A549 treated with AZD9567 at 1 μM for 4 hours (cell line): ENCODE results near the gene TMUB2. TPM values are rescaled to one million over a fixed set of nuclear protein-coding genes. Genes with fewer than 3 reads are reported as not detected.

ENCODE experiments used
- total RNA-seq: library from RNA; stranded (reverse); fragments of 200-300 nt; extraction: Qiagen RNA extraction; gene quantifications from 5 replicates; pipeline ENCODE4 v1.2.3, GENCODE V29; 2022; ENCODE audit not compliant: insufficient read depth

The TMUB2 gene
- total RNA-seq = 20.8 to 39.2 TPM (median 39.2 TPM) in 5 replicates

DNA sequence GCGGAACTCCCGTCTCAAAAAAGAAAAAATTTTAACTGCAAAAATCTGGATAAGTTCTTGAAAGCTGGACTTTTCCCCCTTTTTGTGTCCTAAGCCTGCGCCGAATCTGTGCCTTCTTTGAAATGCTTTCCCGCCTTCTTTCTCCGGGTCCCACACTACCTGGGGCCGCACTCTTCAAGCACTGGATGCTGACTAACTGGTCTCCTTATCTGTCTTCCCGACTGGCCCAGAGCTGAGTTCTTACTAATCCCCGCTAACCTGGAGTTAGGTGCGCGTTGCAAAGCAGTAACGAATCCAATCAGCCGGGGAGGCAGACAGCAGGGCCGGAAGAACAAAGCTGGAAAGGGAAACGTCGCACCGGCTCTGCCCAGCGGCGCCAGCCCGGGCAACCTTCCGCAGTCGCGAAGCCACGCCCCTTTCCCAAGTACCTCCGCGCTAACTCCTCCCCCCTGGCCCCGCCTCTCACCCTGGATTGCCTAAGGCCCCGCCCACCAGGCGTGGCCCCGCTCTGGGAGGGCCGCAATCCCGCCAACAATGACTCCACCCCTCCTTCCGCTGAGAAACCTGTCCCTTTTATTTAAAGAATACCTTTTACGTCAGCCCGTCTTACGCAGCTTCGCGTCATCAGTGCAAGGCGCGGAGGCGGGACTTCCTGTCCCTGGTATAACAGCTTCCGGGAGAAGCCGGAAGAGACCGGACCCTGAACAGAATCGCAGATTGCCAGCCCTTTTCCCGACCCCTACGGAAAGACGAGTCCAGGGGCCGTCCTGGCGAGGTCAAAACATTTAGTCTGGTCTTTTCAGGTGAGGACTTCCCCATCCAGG is at the start of gene TMUB2:
Gene TMUB2, plus strand, starts transcription at position 666 of the 824 bp plus-strand sequence. CDS start 737 bp downstream, outside the sequence.

DNA sequence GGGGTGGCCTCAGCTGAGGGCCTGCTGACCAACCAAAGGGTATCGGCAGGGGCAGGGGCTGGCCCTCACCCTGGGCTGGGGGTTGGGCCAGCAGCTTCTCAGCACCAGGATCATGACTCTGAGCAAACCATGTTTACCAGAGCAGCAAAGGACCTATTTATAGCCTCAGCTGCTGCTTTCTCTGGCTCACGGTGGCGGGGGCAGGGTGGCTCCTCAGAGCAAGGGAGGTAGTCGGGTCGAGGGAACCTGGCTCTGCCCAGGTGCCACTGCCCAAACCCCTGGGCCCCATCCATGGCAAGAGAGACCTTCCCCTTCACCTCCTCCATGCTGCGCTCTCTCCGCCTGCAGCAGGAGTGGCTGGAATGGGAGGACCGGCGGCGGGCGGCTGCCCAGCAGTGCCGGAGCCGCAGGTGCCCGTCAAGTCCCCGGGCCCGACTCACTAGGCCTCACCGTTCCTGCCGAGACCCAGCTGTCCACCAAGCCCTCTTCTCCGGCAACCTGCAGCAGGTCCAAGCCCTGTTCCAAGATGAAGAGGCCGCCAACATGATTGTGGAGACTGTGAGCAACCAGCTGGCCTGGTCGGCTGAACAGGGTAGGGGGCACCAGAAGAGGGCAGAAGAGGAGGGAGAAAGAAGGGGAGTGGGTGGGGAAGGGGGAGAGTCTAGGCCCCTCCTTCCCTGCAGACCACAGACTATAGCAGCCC is 16.1 kb upstream of the TMUB2 start, which contains the start of gene ASB16:
Gene ASB16, plus strand, starts transcription at position 206 of the 703 bp plus-strand sequence. Its CDS starts 86 bp downstream, at position 292.

DNA sequence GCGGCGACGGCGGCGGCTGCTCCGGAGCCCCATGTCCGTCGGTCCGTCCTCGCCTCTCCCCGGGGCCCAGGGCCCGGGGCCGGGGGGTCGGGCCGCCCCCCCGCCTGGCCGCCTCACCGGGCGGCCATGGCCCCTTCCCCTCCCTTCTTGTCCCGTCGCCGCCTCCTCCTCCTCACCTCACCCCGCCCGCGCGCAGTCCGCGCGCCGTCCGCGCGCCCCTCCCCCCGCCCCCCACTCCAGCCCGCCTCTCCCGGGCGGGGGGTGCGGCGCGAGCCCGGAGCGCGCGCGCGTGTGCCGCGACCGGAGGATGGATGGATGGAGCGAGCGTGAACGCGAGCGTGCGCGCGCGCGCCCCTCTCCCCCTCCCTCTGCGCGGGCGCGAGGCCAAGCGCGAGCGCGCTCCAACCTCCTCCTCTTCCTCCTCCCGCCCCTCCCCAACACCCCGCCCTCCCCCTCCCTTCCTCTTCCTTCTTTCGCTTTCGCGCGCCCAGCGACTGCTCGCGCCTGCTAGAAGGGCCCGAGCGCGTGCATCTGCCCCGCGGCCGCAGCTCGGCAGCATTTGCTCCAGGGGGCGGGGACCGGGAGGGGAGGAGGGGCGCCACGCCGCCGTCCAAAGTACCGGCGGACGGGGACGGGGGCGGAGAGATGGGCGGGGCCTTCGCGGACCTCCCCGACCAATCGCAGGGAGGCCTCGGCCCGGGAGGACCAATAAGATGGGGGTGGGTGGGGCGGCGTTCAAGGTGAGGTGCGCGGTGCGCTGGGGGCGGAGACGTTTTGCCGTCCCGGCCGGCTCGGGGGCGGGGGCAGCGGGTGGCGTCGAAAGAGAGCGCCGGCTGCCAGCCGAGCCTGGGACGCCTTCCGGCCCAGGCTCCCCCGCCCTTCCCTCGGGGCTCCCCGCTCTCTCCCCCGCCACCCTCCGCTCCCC is 13.0 kb downstream of the TMUB2 start, which contains the start of gene ATXN7L3:
Gene ATXN7L3, minus strand, starts transcription at position 332 of the 925 bp plus-strand sequence. CDS start 1,814 bp downstream, outside the sequence.

DNA sequence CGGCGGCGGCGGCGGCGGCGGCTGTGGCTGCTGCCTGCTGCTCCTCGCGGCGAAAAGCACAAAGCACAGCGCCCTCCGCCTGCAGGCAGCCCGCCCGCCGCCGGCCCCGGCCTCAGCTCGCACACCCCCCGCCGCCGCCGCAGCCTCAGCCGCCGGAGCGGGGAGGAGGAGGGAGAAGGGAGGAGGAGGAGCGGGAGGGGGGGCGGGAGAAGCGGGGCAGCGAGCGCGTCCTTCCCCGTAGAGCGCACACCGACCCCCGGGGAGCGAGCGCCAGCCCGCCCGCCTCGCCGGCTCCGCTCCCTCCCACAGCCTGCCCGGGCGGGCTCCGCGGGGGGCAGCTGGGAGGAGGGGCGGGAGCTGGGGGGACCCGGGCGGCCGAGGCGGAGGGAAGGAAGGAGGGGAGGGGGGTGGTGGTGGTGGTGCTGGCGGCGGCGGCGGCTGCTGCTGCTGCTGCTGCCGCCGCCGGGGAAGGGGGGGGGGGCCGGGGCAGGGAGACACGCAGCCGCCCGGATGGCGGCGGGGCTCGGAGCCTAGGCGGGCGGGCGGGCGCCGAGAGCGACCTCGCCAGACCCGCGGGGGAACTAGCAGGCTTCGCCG is 32.9 kb downstream of the TMUB2 start, which contains the start of gene UBTF:
Gene UBTF, minus strand, starts transcription at position 60 of the 597 bp plus-strand sequence. CDS start 1,446 bp downstream, outside the sequence.

Other genes starting within 250 kb of the TMUB2 start
- 0.23 TPM in 1 of 5 replicates, not detected in the others for gene PPY, start 244.5 kb upstream of the TMUB2 start, total RNA-seq
- 0.22 TPM in 1 of 5 replicates, not detected in the others for gene PYY, start 233.0 kb upstream of the TMUB2 start, total RNA-seq
- 0.96 to 1.2 TPM (median 1.2 TPM) in 4 of 5 replicates, not detected in the other for gene NAGS, start 182.3 kb upstream of the TMUB2 start, total RNA-seq
- gene TMEM101, start 172.0 kb upstream of the TMUB2 start, total RNA-seq = 24.9 to 30.6 TPM (median 29.1 TPM) in 5 replicates
- 49.5 to 64.1 TPM (median 51.2 TPM) in 5 replicates for gene LSM12, start 120.3 kb upstream of the TMUB2 start, total RNA-seq
- gene G6PC3, start 116.2 kb upstream of the TMUB2 start, total RNA-seq = 98.7 to 176 TPM (median 164 TPM) in 5 replicates
- gene HDAC5, start 63.3 kb upstream of the TMUB2 start, total RNA-seq = 13.0 to 16.7 TPM (median 15.6 TPM) in 5 replicates
- gene HROB, start 45.0 kb upstream of the TMUB2 start, total RNA-seq = 9.4 to 12.1 TPM (median 9.6 TPM) in 5 replicates
- 0.08 to 0.19 TPM (median 0.14 TPM) in 4 of 5 replicates, not detected in the other for gene ASB16, start 16.3 kb upstream of the TMUB2 start, total RNA-seq
- gene ATXN7L3, start 12.9 kb downstream of the TMUB2 start, total RNA-seq = 54.2 to 68.0 TPM (median 63.3 TPM) in 5 replicates
- gene UBTF, start 32.7 kb downstream of the TMUB2 start, total RNA-seq = 73.6 to 88.8 TPM (median 86.3 TPM) in 5 replicates
- gene SLC4A1, start 81.2 kb downstream of the TMUB2 start, total RNA-seq = not detected in 5 replicates
- gene RUNDC3A, start 121.6 kb downstream of the TMUB2 start, total RNA-seq = 0.49 to 0.78 TPM (median 0.72 TPM) in 5 replicates
- gene SLC25A39, start 137.9 kb downstream of the TMUB2 start, total RNA-seq = 160 to 218 TPM (median 207 TPM) in 5 replicates
- 201 to 245 TPM (median 235 TPM) in 5 replicates for gene GRN, start 158.3 kb downstream of the TMUB2 start, total RNA-seq
- gene FAM171A2, start 176.9 kb downstream of the TMUB2 start, total RNA-seq = 2.8 to 5.0 TPM (median 3.7 TPM) in 5 replicates
- 1.7 to 1.9 TPM (median 1.8 TPM) in 4 of 5 replicates, not detected in the other for gene ITGA2B, start 202.7 kb downstream of the TMUB2 start, total RNA-seq